ENCODE data around the gene GMPPA. TPM values are rescaled to one million over a fixed set of nuclear protein-coding genes. Genes with fewer than 3 reads are reported as not detected.

The GMPPA gene
- polyA plus RNA-seq, 10 donors: 21.7 to 29.9 (median 24.9) TPM

DNA sequence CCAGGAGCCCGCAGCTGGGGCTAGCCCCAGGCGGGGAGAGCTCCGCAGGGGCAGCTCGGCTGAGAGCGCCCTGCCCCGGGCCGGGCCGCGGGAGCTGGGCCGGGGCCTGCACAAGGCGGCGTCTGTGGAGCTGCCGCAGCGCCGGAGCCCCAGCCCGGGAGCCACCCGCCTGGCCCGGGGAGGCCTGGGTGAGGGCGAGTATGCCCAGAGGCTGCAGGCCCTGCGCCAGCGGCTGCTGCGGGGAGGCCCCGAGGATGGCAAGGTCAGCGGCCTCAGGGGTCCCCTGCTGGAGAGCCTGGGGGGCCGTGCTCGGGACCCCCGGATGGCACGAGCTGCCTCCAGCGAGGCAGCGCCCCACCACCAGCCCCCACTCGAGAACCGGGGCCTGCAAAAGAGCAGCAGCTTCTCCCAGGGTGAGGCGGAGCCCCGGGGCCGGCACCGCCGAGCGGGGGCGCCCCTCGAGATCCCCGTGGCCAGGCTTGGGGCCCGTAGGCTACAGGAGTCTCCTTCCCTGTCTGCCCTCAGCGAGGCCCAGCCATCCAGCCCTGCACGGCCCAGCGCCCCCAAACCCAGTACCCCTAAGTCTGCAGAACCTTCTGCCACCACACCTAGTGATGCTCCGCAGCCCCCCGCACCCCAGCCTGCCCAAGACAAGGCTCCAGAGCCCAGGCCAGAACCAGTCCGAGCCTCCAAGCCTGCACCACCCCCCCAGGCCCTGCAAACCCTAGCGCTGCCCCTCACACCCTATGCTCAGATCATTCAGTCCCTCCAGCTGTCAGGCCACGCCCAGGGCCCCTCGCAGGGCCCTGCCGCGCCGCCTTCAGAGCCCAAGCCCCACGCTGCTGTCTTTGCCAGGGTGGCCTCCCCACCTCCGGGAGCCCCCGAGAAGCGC is 15.0 kb upstream of the GMPPA start:
- DNase-seq: no peak

DNA sequence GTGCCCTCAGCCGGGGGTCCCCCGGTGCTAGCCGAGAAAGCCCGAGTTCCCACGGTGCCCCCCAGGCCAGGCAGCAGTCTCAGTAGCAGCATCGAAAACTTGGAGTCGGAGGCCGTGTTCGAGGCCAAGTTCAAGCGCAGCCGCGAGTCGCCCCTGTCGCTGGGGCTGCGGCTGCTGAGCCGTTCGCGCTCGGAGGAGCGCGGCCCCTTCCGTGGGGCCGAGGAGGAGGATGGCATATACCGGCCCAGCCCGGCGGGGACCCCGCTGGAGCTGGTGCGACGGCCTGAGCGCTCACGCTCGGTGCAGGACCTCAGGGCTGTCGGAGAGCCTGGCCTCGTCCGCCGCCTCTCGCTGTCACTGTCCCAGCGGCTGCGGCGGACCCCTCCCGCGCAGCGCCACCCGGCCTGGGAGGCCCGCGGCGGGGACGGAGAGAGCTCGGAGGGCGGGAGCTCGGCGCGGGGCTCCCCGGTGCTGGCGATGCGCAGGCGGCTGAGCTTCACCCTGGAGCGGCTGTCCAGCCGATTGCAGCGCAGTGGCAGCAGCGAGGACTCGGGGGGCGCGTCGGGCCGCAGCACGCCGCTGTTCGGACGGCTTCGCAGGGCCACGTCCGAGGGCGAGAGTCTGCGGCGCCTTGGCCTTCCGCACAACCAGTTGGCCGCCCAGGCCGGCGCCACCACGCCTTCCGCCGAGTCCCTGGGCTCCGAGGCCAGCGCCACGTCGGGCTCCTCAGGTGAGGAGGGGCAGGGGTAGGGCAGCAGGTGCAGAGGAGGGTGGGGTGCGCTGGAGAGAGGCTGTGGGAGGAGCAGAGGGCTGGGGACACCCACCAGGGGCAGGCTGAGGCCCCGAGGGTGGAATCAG is 14.1 kb upstream of the GMPPA start:
- DNase-seq: peak in 1 of 3 donors; percentile 76

DNA sequence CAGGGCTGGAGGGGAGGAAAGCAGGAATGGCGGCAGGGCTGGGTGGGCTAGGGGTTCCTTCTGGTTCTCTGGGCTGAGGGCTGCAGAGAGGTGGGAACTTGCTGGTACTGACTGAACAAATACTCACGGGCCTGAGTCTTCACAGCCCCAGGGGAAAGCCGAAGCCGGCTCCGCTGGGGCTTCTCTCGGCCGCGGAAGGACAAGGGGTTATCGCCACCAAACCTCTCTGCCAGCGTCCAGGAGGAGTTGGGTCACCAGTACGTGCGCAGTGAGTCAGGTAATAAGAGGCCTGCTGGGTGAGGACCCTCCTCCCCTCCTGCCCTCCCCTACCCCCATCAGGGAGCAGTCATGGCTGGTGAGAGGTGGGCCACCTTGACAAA is 13.5 kb upstream of the GMPPA start:
- DNase-seq: no peak

DNA sequence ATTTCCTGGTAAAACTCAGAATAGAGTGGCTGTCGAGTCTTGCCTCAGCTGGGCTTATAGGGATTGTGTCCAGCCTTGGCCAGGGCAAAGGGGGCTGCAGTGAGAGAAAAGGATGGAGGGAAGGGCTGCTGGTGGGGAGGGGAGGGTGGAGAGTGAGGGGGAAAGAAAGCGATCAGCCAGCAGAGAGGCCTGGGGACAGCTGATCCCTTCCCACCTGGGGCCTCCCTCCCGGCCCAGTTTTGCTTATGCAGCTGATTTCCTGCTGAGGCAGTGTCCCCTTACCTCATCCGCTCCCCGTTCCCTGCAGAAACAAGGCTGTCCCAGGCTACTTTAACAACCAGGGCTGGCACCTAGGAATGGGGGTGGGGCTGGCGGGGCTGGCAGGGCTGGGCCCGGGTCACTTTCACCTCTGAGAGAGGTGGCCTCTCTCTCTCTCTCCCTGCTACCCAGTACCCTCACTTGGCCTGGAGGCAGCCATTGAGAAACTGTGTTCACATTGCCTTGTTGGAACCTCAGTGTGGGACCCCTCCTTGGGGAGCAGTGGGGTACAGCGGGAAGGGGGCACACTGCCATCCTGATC is 12.2 kb upstream of the GMPPA start:
- no peak for DNase-seq

DNA sequence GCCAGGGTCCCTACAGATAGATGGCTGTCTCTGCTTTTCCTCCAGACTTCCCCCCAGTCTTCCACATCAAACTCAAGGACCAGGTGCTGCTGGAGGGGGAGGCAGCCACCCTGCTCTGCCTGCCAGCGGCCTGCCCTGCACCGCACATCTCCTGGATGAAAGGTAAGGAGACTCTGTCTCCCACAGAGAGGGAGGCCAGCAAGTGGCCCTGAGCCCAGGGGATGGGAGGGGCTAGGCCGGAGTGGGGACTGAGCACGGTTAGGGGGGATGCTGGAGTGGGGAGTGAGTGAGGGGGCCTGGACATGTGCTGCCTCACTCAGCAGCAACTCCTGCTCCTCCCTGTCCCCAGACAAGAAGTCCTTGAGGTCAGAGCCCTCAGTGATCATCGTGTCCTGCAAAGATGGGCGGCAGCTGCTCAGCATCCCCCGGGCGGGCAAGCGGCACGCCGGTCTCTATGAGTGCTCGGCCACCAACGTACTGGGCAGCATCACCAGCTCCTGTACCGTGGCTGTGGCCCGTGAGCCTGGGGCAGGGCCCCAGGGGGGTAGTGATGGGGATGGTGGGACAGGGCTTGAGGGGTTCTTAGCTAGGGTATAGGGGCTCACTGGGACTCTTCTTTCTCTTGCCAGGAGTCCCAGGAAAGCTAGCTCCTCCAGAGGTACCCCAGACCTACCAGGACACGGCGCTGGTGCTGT is 10.4 kb upstream of the GMPPA start:
- no peak for DNase-seq

DNA sequence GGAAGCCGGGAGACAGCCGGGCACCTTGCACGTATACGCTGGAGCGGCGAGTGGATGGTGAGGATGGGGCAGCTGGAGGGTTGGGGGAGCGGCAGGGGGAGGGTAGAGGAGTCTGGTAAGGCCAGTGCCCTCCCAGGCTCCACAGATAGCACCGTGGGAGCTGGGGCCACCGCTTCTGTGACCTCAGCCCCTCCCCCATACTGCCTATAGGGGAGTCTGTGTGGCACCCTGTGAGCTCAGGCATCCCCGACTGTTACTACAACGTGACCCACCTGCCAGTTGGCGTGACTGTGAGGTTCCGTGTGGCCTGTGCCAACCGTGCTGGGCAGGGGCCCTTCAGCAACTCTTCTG is 9.9 kb upstream of the GMPPA start:
- DNase-seq: no peak

DNA sequence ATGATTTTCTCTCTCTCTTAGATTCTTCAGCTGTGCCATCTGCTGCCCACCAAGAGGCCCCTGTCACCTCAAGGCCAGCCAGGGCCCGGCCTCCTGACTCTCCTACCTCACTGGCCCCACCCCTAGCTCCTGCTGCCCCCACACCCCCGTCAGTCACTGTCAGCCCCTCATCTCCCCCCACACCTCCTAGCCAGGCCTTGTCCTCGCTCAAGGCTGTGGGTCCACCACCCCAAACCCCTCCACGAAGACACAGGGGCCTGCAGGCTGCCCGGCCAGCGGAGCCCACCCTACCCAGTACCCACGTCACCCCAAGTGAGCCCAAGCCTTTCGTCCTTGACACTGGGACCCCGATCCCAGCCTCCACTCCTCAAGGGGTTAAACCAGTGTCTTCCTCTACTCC is 9.4 kb upstream of the GMPPA start:
- no peak for DNase-seq

DNA sequence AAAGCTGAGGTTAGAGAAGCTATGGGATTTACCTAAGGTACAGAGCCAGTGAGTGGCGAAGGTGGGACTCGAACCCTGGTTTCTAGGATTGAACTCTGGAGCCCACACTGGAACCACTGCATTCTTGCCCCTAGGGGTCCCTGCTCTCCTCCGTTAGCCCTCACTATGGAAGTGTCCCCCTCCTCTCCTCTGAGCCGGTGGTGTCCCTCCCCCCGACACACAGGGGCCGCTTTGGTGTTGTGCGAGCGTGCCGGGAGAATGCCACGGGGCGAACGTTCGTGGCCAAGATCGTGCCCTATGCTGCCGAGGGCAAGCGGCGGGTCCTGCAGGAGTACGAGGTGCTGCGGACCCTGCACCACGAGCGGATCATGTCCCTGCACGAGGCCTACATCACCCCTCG is 8.5 kb upstream of the GMPPA start:
- DNase-seq: no peak

DNA sequence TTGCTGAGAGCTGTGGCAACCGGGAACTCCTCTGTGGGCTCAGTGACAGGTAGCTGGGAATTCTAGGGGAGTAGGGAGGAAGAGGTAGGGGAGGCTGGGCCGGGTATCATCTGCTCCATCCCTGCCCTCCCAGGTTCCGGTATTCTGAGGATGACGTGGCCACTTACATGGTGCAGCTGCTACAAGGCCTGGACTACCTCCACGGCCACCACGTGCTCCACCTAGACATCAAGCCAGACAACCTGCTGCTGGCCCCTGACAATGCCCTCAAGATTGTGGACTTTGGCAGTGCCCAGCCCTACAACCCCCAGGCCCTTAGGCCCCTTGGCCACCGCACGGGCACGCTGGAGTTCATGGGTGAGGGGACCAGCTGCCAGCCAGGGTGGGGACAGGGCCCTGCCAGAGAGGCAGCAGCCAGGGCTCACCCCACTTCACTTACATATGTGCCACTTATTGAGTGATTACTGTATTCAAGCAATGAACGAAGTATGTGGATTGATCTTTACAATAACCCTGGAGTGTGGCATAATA is 8.0 kb upstream of the GMPPA start:
- DNase-seq: no peak

DNA sequence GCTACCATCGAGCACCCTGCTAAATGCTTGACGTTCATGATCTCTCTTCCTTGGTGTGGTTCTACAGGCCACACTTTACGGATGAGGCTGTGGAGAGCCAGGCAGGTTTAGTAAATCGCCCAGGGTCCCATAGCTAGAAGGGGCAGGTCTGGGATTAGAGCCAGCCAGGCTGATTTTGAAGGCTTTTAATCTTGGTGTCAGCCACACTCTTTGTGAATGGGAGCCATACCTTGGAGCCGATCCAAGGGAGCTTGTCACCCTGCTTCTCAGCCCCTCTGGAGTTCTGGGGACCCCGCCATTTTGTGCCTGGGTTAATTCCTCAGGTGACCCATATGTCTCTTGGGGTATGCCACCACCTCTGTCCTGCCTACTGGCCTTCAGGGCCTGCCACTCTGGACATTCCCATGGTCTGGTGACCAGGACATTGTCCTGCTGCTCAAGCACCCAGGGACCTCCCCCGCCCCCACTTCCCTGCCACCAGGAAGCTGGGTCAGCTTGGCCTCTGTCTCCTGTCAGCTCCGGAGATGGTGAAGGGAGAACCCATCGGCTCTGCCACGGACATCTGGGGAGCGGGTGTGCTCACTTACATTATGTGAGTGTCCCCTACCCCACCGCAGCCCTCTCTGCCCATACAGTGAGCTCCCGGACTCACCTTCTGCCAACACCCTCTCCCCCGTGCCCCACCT is 7.3 kb upstream of the GMPPA start:
- DNase-seq: no peak

DNA sequence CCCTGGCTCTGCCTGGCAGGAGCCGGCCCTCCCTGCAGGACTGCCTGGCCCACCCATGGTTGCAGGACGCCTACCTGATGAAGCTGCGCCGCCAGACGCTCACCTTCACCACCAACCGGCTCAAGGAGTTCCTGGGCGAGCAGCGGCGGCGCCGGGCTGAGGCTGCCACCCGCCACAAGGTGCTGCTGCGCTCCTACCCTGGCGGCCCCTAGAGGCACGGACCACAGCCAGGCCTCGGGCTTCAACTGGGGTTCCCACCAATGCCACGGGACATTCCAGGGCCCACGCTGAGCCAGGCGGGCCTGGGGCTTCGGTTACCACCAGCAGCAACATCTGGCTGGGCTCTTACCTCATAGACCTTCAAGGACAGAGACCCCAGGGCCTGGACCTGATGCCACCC is 6.1 kb upstream of the GMPPA start:
- no peak for DNase-seq

DNA sequence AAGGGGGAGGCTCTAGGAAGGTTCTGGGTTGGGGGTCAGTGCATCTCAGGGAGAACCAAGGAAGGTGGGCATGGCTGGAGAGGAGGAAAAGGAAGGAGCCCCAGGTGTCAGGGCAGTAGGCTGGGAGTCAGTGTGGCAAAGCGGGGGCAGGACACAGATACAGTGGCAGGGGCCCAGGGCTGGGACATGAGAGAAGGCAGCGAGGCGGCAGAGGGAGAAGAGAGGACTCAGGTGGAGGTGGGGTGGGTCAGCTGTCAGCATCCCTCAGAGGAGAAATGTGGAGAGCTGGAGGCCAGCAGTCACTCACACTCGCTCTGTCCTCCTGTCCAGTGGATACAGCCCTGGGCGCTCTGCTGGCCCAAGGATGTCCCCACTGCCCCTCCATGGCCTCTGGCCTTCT is 5.6 kb upstream of the GMPPA start:
- DNase-seq: no peak

DNA sequence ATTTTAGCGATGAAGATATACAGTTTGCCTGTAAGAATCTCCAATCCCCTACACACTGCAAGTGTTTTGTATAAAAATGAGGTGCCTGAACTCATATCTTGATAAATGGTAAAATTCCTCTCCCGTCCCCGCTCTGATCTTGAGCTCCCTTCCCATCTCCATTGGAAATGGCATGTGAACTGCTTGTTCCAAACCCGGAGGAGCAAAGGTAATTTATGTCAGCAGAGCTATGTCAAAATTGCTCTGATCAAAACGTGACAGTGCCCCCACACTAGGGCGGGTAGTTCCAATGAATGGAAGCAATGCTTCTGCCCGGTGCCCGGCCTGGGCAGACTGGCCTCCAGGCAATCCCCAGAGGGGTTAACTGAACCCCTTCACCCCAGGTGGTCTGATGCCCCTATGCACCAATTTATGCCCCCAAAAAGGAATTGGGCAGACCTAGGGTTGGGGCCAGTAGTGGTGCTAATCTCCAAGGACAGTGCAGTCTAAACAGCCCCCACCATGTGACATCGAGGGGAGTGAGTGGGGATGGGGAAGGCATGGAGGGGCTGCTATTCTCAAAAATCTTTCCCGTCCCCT is 3.6 kb upstream of the GMPPA start:
- DNase-seq: no peak

DNA sequence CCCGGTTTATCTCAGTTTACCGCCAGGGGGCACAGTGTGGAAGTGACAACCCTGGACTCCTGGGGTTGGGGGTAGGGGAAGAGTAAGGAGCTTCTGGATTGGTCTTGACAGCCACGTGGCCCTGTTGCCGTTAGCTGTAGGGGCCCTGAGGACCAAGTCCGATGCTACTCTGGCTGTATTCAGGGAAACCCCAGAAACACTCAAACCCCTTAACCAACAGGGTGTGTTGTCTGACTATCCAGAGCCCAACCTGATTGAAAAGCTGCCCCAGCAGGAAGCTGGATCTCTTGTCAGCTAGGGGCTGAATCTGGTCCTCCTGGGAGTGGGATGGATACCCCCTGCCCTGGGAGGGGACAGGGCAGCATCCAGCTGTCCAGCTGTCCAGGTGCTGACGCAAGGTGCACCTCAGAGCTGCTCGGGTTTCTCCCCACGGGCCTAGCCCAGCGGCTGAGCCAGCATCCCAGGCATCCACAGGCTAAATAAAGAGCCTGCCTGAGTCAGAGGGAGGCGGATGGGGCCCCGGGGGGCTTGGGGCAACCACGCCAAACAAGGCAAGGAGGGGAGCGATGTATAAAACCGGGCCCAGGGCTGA is 3.1 kb upstream of the GMPPA start:
- peak; percentile 62 to 77 (median 64) for DNase-seq

DNA sequence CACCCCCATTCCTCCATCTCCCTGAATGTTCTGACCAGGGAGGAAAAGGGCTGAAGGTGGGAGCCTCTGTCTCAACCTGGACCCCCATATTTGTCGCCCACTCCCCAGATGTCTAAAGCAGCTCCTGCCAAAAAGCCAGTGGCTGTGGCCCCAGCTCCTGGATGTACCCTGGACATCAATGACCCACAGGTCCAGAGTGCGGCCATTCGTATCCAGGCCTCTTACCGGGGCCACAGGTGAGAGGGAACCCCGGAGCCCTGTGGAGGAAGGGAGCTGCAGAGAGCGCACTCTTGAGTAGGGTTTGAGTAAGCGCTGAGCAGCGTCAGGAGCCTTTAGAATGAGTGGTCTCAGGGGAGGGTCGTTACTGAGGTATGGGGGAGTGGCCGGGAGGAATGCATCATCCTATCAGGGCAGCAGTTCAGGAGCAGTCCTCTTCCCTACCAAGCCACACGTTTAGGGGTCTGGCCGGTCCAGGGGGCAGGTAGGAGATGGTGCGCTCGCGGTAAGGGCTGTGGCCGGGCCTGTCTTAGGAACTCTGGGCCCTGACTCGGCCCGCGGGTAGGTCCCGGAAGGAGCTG is 2.4 kb upstream of the GMPPA start:
- no peak for DNase-seq

DNA sequence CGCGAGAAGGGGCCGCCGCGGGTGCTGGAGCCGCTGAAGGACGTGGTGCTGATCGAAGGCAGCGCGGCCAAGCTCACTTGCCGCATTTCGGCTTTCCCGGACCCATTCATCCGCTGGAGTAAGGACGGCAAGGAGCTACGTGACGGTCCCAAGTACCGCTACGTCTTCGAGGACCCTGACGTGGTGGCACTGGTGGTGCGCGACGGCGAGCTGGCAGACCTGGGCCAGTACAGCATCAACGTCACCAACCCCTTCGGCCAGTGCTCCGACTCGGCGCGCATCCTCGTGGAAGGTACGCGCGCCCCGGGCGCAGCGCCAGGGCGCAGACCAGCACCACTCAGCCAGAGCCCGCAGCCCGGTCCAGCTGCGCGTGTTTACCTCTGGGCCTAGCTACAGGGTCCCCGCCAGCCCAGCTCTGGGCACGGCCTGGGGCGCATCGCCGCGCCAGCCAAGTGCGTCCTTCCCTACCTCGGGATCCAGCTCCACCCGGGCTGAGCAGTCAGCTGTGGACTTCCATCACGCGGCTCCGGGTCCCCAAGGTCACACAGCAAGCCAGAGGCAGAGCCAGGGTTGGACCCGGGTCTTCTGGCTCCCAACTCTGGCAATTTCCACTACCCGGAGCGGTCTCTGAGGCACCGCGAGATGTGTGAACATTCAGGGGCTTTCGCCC is 1.7 kb upstream of the GMPPA start:
- peak in 1 of 3 donors; percentile 79 for DNase-seq

DNA sequence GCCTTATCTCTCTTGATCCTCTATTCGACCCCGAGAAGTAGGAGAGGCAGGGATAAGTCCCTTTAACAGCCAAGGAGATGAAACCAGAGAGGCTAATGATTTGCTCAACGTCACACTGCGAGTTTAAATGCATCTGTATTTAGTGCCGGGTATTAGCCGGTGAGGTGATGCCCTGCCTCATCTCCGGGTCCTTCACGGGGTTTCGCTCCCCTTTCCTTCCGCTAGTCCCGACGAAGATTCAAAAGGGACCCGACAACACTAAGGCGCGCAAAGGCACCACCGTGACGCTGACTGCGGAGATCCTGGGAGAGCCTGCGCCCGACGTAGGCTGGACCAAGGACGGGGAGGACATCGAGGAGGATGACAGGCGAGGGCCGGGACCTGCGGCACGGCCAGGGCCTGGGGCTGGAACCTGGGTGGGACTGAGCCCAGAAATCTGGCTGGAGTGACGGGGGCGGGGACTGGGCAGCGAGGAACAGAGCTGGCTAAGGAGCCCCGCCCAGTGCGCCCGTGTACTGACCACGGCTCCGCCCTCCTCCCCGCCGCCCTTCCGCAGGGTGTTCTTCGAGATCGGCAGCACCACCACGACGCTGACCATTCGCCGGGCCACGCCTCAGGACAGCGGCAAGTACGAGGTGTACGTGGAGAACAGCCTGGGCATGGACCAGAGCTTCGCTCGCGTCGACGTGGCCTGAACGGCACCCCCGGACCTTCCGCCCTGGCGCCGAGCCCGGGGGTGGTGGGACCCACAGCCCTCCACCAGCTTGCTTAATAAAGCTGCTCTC is 1.0 kb upstream of the GMPPA start:
- peak; percentile 68 to 93 (median 83) for DNase-seq

DNA sequence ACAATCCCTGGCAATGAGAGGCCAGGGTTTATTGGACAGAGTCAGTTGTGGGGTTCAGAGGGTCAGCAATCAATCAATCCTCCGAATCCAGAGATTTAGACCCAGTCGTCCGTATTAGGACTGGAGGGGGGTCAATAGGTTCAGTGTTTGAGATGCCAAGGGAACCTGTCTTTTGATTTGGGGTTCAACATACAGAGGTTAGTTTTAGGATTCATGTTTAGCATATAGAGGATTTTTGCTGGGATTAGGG is 292 bp downstream of the GMPPA start:
- no peak for DNase-seq

DNA sequence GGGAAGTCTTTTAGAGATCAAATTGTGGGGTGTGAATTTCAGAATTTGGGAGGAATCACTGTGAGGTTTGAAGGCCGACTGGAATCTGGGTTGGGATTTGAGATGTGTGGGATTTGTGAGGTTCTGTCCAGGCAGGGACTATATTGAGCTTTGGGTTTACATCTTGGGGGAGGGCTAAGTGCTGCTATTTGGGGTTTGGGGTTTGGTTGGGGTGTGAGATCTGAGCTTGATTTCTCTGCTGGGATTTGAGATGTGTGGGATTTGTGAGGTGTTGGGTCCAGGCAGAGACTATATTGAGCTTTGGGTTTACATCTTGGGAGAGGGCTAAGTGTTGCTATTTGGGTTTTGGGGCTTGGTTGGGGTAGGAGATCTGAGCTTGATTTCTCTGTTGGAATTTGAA is 864 bp downstream of the GMPPA start:
- DNase-seq: no peak

Data from muscle of back (tissue), 11 donors.